GM12878 (cell line): ENCODE results near the gene PELI2. TPM values are rescaled to one million over a fixed set of nuclear protein-coding genes. Genes with fewer than 3 reads are reported as not detected.

Experiments used
- ATAC-seq: fragments of 200-7000 bp; cut with Tn5 transposase; 3 replicates; pipeline ENCODE4 v1.9.1; 2020; ENCODE audit warnings: mild to moderate bottlenecking, moderate library complexity
- BruUV-seq: library from RNA; stranded (reverse); fragments of 400-500 nt; replicated peaks from 2 replicates; lab custom pipeline; 2021; lab: Mats Ljungman, UMichigan
- CTCF ChIA-PET: fragments of 300-600 bp; sonication (Branson Sonifier 250); formaldehyde crosslinking; extraction: SDS; loops from one replicate; lab custom pipeline; 2021; ENCODE audit warnings: inconsistent platforms; lab: Yijun Ruan, JAX
- POLR2A ChIA-PET: fragments of 350-600 bp; formaldehyde crosslinking; extraction: SDS; loops from one replicate; lab custom pipeline; 2021; ENCODE audit warnings: inconsistent platforms; lab: Charles Lee
- RAD21 ChIA-PET: fragments of 300-600 bp; sonication (Branson Sonifier 250); formaldehyde crosslinking; loops from one replicate; lab custom pipeline; 2023; ENCODE audit warnings: antibody characterized with exemption; ENCODE audit not compliant: unreplicated experiment; lab: Charles Lee
- SMC1A ChIA-PET: fragments of 300-600 bp; sonication (Branson Sonifier 250); formaldehyde crosslinking; loops from one replicate; lab custom pipeline; 2023; ENCODE audit not compliant: unreplicated experiment, uncharacterized antibody; lab: Charles Lee
- DNase-seq: peaks from one replicate; pipeline ENCODE4 v3.0.0-alpha.2; 2011; ENCODE audit warnings: low read depth, low spot score
- FAIRE-seq: peaks from 3 replicates; lab custom pipeline; 2011; peaks lifted over from hg19 to GRCh38; lab: Jason Lieb, UNC
- H2AFZ ChIP-seq: 2 replicates; pipeline ENCODE4 v1.6.0; 2011; ENCODE audit warnings: low read depth, low read length, control low read depth; ENCODE audit not compliant: control insufficient read depth
- H3K27ac ChIP-seq: 2 replicates; pipeline ENCODE4 v1.5.1; 2011; ENCODE audit warnings: control low read depth; ENCODE audit not compliant: control insufficient read depth, insufficient read depth
- H3K27me3 ChIP-seq, 2 experiments: replicated peaks in 1 of 2; 2 replicates each; pipeline versions ENCODE4 v1.6.0 to v1.6.1; 2011; ENCODE audit warnings: low read length in 1 of 2; ENCODE audit not compliant: control insufficient read depth in 2 of 2, insufficient read depth in 2 of 2
- H3K36me3 ChIP-seq, 2 experiments: 2 replicates each; pipeline ENCODE4 v1.5.1; 2011; ENCODE audit warnings: low read length in 1 of 2; ENCODE audit not compliant: control insufficient read depth in 2 of 2, insufficient read depth in 2 of 2
- H3K4me1 ChIP-seq: 2 replicates; pipeline ENCODE4 v1.6.1; 2011; ENCODE audit warnings: mild to moderate bottlenecking, low read length, moderate library complexity, mixed read lengths; ENCODE audit not compliant: control insufficient read depth, insufficient read depth
- H3K4me2 ChIP-seq: 2 replicates; pipeline ENCODE4 v1.6.0; 2011; ENCODE audit warnings: control low read depth; ENCODE audit not compliant: control insufficient read depth, insufficient read depth
- H3K4me3 ChIP-seq: fragments of 200-600 bp; sonication (generic); 2 replicates; pipeline ENCODE4 v1.5.1; 2016
- H3K79me2 ChIP-seq: 2 replicates; pipeline ENCODE4 v1.6.0; 2011; ENCODE audit warnings: low read length; ENCODE audit not compliant: control insufficient read depth, insufficient read depth
- H3K9ac ChIP-seq: 2 replicates; pipeline ENCODE4 v1.8.0; 2011; ENCODE audit warnings: low read length, control low read depth, mixed read lengths; ENCODE audit not compliant: control insufficient read depth, insufficient read depth
- H3K9me3 ChIP-seq: replicated peaks from 3 replicates; pipeline ENCODE4 v1.5.1; 2011; ENCODE audit warnings: mild to moderate bottlenecking, low read length; ENCODE audit not compliant: control insufficient read depth, insufficient read depth
- H4K20me1 ChIP-seq: 2 replicates; pipeline ENCODE4 v1.6.0; 2011; ENCODE audit not compliant: control insufficient read depth, insufficient read depth
- BACH1 ChIP-seq: fragments of 450-650 bp; IDR thresholded peaks from 2 replicates; pipeline ENCODE4 v1.6.1; 2017; ENCODE audit warnings: mild to moderate bottlenecking, borderline replicate concordance
- CBX3 ChIP-seq: fragments of 200-600 bp; sonication (generic); IDR thresholded peaks from 2 replicates; pipeline ENCODE4 v1.6.1; 2016; ENCODE audit warnings: low read depth, borderline replicate concordance
- CHD1 ChIP-seq: IDR thresholded peaks from 2 replicates; pipeline ENCODE4 v1.6.1; 2012; ENCODE audit warnings: low read depth, low read length, improper control_type of control experiment
- EGR1 ChIP-seq, 2 experiments: IDR thresholded peaks; 1 replicate in 1 of 2; 2 replicates in 1 of 2; pipeline ENCODE4 v1.6.1; 2011 to 2012; ENCODE audit warnings: low read depth in 2 of 2, low read length in 2 of 2, borderline replicate concordance in 1 of 2, mild to moderate bottlenecking in 1 of 2, moderate library complexity in 1 of 2
- HDAC2 ChIP-seq: fragments of 200-600 bp; sonication (generic); IDR thresholded peaks from 2 replicates; pipeline ENCODE4 v1.6.1; 2017
- IKZF1 ChIP-seq: fragments of 450-650 bp; conservative IDR thresholded peaks from 2 replicates; pipeline ENCODE4 v1.6.1; 2017; ENCODE audit warnings: antibody characterized with exemption, mild to moderate bottlenecking
- NFIC ChIP-seq: IDR thresholded peaks from 2 replicates; pipeline ENCODE4 v1.6.1; 2012; ENCODE audit warnings: low read depth, mild to moderate bottlenecking, inconsistent platforms, low read length, moderate library complexity
- RAD21 ChIP-seq: IDR thresholded peaks from 2 replicates; pipeline ENCODE4 v1.6.1; 2011; ENCODE audit warnings: mild to moderate bottlenecking, low read depth, low read length, moderate library complexity; ENCODE audit not compliant: insufficient read depth
- TCF12 ChIP-seq: IDR thresholded peaks from 2 replicates; pipeline ENCODE4 v1.6.1; 2011; ENCODE audit warnings: low read depth, mild to moderate bottlenecking, low read length
- ZNF622 ChIP-seq: fragments of 450-650 bp; IDR thresholded peaks from 2 replicates; pipeline ENCODE4 v1.6.1; 2017; ENCODE audit warnings: mild to moderate bottlenecking, inconsistent platforms
- ZNF687 ChIP-seq: fragments of 450-650 bp; IDR thresholded peaks from 2 replicates; pipeline ENCODE4 v1.6.1; 2017; ENCODE audit warnings: mild to moderate bottlenecking, moderate library complexity
- WGBS: methylation state at CpG from one replicate; pipeline ENCODE4 v1.1.6; 2016; ENCODE audit warnings: low lambda C conversion rate; ENCODE audit not compliant: insufficient replicate concordance, insufficient coverage; ENCODE audit errors: missing lambda C conversion rate; 5-methylcytosine and 5-hydroxymethylcytosine counted together
- in situ Hi-C: fragments of 300-500 bp; cut with MboI; formaldehyde crosslinking; loops from 9 replicates; pipeline ENCODE4 v1.14.3; 2018; ENCODE audit warnings: mixed read lengths
- intact Hi-C: fragments of 100-400 bp; cut with micrococcal nuclease; formaldehyde crosslinking; loops from one replicate; pipeline ENCODE4 v1.14.2; 2022; ENCODE audit not compliant: unreplicated experiment
- polyA plus RNA-seq, 11 experiments: library from polyadenylated mRNA; depleted of rRNA in 4 of 11; unstranded in 6 of 11; stranded (reverse) in 5 of 11; fragments of >200 nt; fragmentation: Nextera tagmentation in 4 of 11; fragmentation: Illumina TruSeq in 1 of 11; extraction: Ambion mirVana in 4 of 11; extraction: Trizol in 1 of 11; gene quantifications; 1 replicate in 1 of 11; 2 replicates in 10 of 11; pipeline versions ENCODE4 v1.2.1 to v1.2.3, GENCODE V29; 2011 to 2016; ENCODE audit warnings: inconsistent platforms in 2 of 11, missing spikeins in 2 of 11, low read depth in 1 of 11
- total RNA-seq, 4 experiments: library from RNA; depleted of rRNA in 3 of 4; stranded (reverse); fragments of >200 nt in 3 of 4; fragmentation: Illumina TruSeq in 1 of 4; extraction: Trizol in 1 of 4; gene quantifications; 2 replicates each; pipeline versions ENCODE4 v1.2.1 to v1.2.3, GENCODE V29; 2013 to 2021

The PELI2 gene
- total and polyA plus RNA-seq, 10 of the 15 experiments (the other 5 are each of a cell fraction or from before 2014, with no cell fraction given), result under 0.01 to 0.10 (median 0.01) TPM; not detected in 3

- Histone ChIP-seq H3K4me3 (no peak overlapping the region), H3K4me2 (no peak overlapping the region), H3K27me3 (peaks cover 0 to 6% of the 10 kb centered on the region in 2 experiments; a peak in 1 of 4 replicates), H3K9me3 (no peaks in the 10 kb centered on the region), H4K20me1 (no peaks in the 10 kb centered on the region), H3K27ac (no peak overlapping the region), H3K4me1 (no peaks in the 10 kb centered on the region), H2AFZ (no peak overlapping the region), H3K36me3 (no peaks in the 10 kb centered on the region), H3K9ac (no peak overlapping the region), H3K79me2 (no peaks in the 10 kb centered on the region)
- RAD21 ChIA-PET, result no interaction called here
- POLR2A ChIA-PET, result no interaction called here
- FAIRE-seq (no peak), DNase-seq (no peak), ATAC-seq (no peak)
- in situ Hi-C loops, result no loop called here
- CTCF ChIA-PET, result interaction anchor here (0.9 kb wide), 1 partner anchor 322 kb away, joined by 4 read pairs; no protein-coding TSS in a partner anchor
- 40% methylated on average over 1 of the region's 1 CpG for WGBS
- intact Hi-C loops, result no loop called here
- SMC1A ChIA-PET, result interaction anchor here (0.9 kb wide), 1 partner anchor 9 kb away, joined by 3 read pairs; no protein-coding TSS in a partner anchor
- TF ChIP-seq HDAC2 (no peak), NFIC (no peak), RAD21 (no peak), CHD1 (no peak), IKZF1 (no peak), TCF12 (no peak), CBX3 (no peak), ZNF622 (no peak), EGR1 (IDR thresholded peaks at IDR 0.05; ENCODE audit: borderline replicate concordance in 1 of 2, low read depth in 2 of 2, low read length in 2 of 2) (no peak), BACH1 (no peak), ZNF687 (no peak)
- no TSS peak for BruUV-seq
Measured at GRCh38 chr14:56152221-56152620, 34.0 kb downstream of the PELI2 start.
